HAP-1 (cell line): ENCODE data around the gene DOK1.
"Not testable (repeated sequence)": the region's sequence is repeated elsewhere in the genome, so short reads cannot be mapped to it uniquely, and the experiment has no call there.

Experiments used
- DNase-seq, 2 experiments: peaks; one replicate each; pipeline ENCODE4 v3.0.0-alpha.2; 2016 to 2020; ENCODE audit warnings: low spot score in 2 of 2
- H3K27me3 ChIP-seq: fragments of 250-450 bp; sonication (Bioruptor Pico); 2 replicates; pipeline ENCODE4 v1.5.1; 2020; ENCODE audit warnings: low read depth, mild to moderate bottlenecking, moderate library complexity
- H3K36me3 ChIP-seq: fragments of 250-450 bp; sonication (Bioruptor Pico); replicated peaks from 2 replicates; pipeline ENCODE4 v1.5.1; 2020; ENCODE audit warnings: mild to moderate bottlenecking
- H3K4me1 ChIP-seq: fragments of 250-450 bp; sonication (Bioruptor Pico); 2 replicates; pipeline ENCODE4 v1.5.1; 2020; ENCODE audit warnings: mild to moderate bottlenecking
- H3K4me3 ChIP-seq: fragments of 250-450 bp; sonication (Bioruptor Pico); 2 replicates; pipeline ENCODE4 v1.5.1; 2020; ENCODE audit warnings: mild to moderate bottlenecking, moderate library complexity
- H3K9me3 ChIP-seq: fragments of 250-450 bp; sonication (Bioruptor Pico); 2 replicates; pipeline ENCODE4 v1.5.1; 2020; ENCODE audit warnings: mild to moderate bottlenecking, moderate library complexity
- in situ Hi-C: fragments of 300-500 bp; cut with MboI; formaldehyde crosslinking; loops from 3 replicates; pipeline ENCODE4 v1.14.3; 2020; ENCODE audit warnings: low sequenced_read_pairs, inconsistent platforms, mixed read lengths

DOK1 gene

DNA sequence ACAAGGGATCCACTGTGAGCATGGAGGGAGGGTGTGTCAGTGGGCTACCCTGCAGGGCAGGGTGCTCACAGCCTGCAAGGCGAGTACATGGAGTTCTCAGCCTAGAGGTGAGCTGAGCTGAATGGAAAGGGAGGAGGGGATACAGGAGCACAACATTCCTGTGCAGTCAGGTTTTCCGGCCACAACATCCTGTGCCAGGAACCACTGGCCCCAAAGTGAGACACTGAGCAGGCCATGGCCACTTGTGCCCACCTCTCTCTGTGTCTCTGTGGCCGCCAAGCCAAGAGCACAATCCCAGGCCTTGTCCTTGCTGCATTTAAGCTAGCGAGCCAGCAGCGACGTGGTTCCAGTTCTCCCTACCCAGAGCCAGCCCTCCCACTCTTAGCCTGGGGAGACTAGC lies 6.1 kb downstream of the DOK1 start:
- Histone ChIP-seq H3K36me3 (0 out of 2 replicates have a peak, but pooled peaks cover 3% of the 10 kb centered on the region), H3K4me3 (no peak overlapping the region), H3K27me3 (peaks cover 9% of the 10 kb centered on the region; the same call in 1 of the 2 replicates), H3K4me1 (no peaks in the 10 kb centered on the region), H3K9me3 (no peaks in the 10 kb centered on the region)
- DNase-seq, result no peak
- in situ Hi-C loops, result no loop called here

DNA sequence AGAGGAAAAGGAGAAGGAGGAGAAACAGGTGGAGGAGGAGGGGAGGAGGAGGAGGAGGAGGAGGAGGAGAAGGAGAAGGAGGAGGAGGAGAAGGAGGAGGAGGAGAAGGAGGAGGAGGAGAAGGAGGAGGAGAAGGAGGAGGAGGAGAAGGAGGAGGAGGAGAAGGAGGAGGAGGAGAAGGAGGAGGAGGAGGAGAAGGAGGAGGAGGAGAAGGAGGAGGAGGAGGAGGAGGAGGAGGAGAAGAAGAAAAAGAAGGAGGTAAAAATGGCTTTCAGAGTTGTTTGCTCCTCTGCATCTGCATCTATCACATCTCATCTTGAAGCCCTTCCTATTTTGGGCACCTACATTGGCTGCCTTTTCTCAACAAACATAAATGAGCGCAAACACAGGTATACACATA lies 6.5 kb downstream of the DOK1 start:
- H3K9me3 ChIP-seq, H3K36me3 ChIP-seq, H3K4me1 ChIP-seq, DNase-seq, H3K27me3 ChIP-seq, H3K4me3 ChIP-seq, in situ Hi-C loops: not testable (repeated sequence)

DNA sequence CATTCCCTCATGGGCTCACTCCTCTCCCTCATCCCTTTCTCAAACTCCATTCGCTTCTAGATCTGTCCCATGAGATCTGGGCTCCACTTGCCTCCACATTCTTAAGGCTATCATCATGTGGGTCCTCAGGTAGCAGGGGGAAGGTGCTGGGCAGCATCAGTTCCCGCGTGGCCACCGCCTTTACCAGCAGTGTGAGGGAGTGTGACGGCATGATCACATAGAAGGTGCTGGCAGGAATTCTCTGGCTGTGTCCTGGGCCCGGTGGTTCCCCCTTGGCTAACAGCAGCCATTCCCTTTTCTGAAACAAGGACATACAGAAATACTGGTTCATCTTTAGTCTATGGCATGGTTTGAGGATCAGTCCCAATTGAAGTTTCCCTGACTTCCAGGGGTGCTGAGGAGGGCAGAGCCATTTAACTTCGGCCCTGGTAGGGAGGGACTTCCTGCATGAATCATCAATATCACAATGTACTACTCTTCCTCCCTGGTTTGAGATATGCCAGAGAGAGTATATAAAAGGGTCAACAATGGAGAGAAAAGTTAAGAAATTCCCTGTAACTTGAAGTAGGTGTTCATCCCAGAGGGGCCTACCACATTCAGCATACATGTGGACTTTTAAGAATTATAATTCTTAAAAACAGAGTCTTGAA lies 7.7 kb downstream of the DOK1 start:
- in situ Hi-C loops, result no loop called here
- DNase-seq, result no peak
- H3K36me3 ChIP-seq, result no peaks in the 10 kb centered on the region
- H3K27me3 ChIP-seq, result peaks cover 9% of the 10 kb centered on the region; the same call in 1 of the 2 replicates
- H3K4me1 ChIP-seq, result no peaks in the 10 kb centered on the region
- H3K9me3 ChIP-seq, result no peaks in the 10 kb centered on the region
- no peak overlapping the region for H3K4me3 ChIP-seq

DNA sequence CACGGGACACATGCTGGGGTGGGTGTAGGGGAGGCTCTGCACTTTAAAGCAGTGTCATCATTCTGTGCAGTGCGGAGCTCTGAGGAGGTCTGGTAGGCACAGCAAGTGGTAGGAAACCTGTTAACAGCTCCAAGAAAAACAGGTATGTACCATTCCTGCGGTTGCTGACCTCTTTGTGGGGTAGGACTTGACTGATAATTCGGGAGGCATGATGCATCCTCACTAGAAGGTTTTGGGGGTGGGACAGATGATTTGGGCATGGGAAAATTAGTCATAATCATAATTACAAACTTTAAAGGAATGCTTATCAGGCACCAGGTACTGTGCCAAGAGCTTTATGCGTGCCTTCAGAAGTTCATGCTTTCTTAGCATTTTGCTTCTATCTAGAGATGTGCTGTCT lies 9.7 kb downstream of the DOK1 start:
- H3K36me3 ChIP-seq, result no peaks in the 10 kb centered on the region
- no peak for DNase-seq
- no peak overlapping the region for H3K4me3 ChIP-seq
- in situ Hi-C loops, result no loop called here
- peaks cover 9% of the 10 kb centered on the region; the same call in 1 of the 2 replicates for H3K27me3 ChIP-seq
- H3K9me3 ChIP-seq, result no peaks in the 10 kb centered on the region
- no peaks in the 10 kb centered on the region for H3K4me1 ChIP-seq

DNA sequence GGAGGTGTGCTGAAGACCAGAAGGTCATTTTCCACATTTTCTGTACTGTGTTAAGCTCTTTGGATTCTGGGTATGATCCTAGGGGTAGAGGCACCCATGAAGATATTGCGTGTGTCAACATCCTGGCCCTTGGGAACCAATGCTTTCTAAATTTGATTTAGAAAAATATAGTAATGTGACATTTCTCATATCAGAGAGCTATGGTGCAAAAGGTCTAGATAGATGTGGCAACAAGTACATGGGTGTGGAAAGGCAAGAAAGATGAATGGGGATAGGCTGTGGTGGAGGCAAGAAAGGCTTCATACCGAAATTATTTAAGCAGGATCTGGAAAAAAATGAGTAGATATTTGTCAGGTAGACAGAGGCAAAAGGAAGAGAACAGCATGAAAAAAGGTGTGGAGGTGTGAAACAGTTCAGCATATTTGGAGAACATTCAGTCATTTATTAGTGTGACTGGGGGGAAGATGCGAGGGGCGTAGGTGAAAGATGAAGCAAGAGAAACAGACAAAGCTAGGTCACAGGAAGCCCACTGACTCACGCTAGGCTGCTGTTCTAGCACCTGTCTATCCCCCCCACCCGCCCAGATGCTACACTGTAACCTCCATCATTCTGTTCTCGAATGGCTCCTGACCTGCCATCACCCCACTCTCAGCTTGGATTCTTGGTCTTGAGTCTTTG lies 11.7 kb downstream of the DOK1 start:
- Histone ChIP-seq H3K27me3 (peaks cover 5% of the 10 kb centered on the region; the same call in 1 of the 2 replicates), H3K36me3 (no peaks in the 10 kb centered on the region), H3K4me1 (no peaks in the 10 kb centered on the region), H3K4me3 (no peak overlapping the region), H3K9me3 (no peaks in the 10 kb centered on the region)
- no peak for DNase-seq
- in situ Hi-C loops, result no loop called here

DNA sequence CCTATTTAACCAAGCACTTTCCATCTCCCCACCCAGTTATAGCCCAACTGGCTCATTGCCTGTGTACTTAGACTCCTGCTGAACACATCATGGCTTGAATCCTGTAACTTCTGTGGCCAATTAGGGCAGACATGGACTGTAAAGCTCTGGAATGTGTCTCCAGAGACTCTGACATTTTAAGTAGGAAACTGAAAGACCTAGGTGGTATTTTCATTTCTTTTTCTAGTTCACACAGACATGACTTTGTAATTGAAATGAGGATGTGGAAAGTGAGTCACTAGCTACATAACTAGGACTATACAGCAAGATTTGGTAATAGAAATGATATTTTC lies 12.2 kb downstream of the DOK1 start:
- no peak overlapping the region for H3K4me3 ChIP-seq
- no peaks in the 10 kb centered on the region for H3K4me1 ChIP-seq
- no peaks in the 10 kb centered on the region for H3K9me3 ChIP-seq
- DNase-seq, result no peak
- in situ Hi-C loops, result no loop called here
- no peaks in the 10 kb centered on the region; the same call in 1 of the 2 replicates for H3K27me3 ChIP-seq
- no peaks in the 10 kb centered on the region for H3K36me3 ChIP-seq

DNA sequence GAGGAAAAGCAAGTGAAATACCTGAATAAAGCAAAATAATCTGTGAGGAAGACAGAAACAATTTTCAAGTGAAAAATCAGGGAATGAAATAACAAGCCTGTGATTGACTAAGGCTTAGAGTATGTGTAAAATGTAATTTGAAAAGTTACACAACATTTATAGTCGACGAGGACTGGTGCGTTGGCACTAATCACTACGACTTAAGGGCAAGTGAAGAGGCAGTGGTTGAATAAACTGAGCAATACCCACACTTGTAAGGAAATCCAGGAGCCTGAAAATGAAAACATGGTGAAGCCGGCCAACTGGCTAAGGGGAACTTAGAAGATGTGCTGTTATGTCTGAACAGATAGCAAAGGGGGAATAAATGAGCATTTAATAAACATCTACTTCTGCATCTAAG lies 13.4 kb downstream of the DOK1 start:
- H3K9me3 ChIP-seq, result no peaks in the 10 kb centered on the region
- DNase-seq, result no peak
- in situ Hi-C loops, result no loop called here

DNA sequence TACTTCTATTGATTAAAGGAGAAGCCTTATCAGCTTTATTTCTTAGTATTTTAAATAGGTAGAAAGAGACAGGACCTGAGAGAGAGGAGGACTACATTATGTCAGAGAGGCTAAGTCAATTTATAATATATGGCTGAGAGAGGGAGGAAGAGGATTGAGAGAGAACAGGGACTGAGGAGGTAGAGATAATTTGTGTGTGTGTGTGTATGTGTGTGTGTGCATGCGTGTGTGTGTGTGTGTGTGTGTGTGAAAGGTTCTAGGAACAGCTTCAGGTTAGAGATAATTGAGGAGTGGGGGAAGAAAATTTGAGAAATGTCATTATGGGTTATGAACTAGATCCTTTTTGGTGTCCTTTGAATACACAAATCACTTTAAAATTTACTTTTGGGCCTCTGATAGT lies 15.2 kb downstream of the DOK1 start:
- no peaks in the 10 kb centered on the region for H3K27me3 ChIP-seq
- H3K4me3 ChIP-seq, result no peak overlapping the region
- no peaks in the 10 kb centered on the region for H3K9me3 ChIP-seq
- no peaks in the 10 kb centered on the region for H3K36me3 ChIP-seq
- no peaks in the 10 kb centered on the region for H3K4me1 ChIP-seq
- no peak for DNase-seq
- in situ Hi-C loops, result no loop called here

More for the DNA sequence above, 13.4 kb downstream of the DOK1 start:
- Histone ChIP-seq H3K27me3 (no peaks in the 10 kb centered on the region), H3K4me1 (no peaks in the 10 kb centered on the region), H3K4me3 (no peak overlapping the region), H3K36me3 (no peaks in the 10 kb centered on the region)

DNA sequence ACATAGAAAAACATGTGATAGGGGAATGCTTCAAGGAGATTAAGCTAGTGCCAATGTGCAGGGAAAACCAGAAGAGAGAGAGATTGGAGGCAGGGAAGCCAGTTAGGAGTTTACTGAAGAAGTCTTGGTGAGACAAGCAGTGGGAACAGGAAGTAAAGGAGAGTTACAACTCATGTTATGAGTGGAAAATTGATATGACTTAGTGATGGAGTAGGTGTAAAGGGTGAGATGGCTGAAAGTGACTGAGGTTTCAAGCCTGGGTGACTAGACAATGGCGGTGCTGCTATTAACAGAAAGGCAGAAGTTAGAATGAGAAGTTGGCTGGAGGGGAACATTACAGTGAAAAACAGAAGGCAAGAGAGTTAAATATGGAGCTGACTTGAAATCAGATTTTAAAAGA lies 16.5 kb downstream of the DOK1 start:
- in situ Hi-C loops, result no loop called here
- no peak for DNase-seq
- H3K9me3 ChIP-seq, result no peaks in the 10 kb centered on the region
- H3K4me3 ChIP-seq, result no peak overlapping the region
- no peaks in the 10 kb centered on the region for H3K4me1 ChIP-seq
- H3K27me3 ChIP-seq, result no peaks in the 10 kb centered on the region
- H3K36me3 ChIP-seq, result no peaks in the 10 kb centered on the region

DNA sequence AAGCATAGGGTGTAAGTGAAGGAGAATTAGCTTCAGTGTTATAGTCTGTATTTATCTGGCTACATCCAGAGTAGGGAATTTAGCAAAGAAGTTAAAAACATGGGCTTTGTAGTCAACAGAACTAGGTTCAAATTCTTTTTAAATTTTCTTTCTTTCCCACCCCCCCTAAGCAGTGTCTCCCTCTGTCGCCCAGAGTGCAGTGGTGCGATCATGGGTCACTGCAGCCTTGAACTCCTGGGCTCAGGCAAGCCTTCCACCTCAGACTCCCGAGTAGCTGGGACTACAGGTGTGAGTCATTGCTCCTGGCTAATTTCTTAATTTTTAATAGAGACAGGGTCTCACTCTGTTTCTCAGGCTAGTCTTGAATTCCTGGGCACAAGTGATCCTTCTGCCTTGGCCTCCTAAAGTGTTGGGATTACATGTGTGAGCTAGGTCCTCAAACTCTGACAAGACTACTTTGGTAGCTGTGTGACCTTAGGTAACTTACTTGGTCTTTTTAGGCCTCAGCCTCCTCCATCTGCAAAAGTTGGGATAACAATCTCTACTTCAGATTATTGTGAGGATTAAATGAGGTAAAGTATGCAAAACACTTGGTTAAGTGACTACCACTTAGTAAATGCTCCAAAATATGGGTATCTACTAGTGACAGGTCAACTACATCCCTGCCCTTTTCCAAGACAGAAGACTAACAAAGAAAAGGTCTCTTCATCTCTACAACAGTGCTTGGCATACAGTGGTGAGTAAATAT lies 17.8 kb downstream of the DOK1 start:
- in situ Hi-C loops, result no loop called here
- Histone ChIP-seq H3K27me3 (no peaks in the 10 kb centered on the region), H3K36me3 (no peaks in the 10 kb centered on the region), H3K4me3 (no peak overlapping the region), H3K9me3 (no peaks in the 10 kb centered on the region), H3K4me1 (no peaks in the 10 kb centered on the region)
- no peak for DNase-seq

DNA sequence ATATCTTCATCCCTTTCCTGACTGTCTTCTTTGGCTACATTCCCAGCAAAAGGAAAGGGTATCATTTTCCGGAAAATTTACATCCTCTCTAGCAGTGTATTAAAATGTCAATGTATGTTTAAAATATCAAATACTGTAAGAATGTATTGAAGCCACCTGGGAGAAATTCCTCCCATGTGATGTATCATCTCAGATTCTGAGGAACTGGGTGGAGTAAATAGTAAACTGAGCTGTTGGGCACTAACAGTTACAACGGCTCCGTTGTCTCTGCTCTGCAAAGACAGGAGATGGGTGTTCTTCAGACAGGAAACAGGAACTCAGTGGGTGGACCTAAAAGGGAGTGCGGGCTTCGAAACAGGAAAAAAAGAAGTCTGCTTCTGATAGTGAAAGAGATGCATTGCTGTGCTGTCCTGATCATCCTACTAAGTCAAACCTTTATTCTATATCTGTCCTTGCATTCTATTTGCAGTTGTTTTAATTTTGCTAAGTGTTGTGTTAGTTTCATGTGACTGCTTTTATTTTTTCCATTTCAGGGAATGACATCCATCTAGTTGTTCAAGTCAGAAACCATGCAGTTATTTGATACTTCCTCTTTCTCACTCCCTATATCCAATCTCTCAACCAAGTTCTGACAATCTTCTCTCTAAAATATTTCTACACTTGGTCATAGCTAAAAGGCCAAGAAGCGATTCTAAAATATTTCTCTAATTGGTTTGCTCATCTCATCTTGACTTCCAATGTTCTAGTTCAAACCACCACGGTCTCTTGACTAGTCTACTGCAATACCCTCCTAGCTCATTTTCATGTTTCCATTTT lies 19.4 kb downstream of the DOK1 start:
- Histone ChIP-seq H3K27me3 (no peaks in the 10 kb centered on the region), H3K9me3 (no peaks in the 10 kb centered on the region), H3K36me3 (no peaks in the 10 kb centered on the region), H3K4me1 (no peaks in the 10 kb centered on the region), H3K4me3 (no peak overlapping the region)
- no peak for DNase-seq
- in situ Hi-C loops, result no loop called here

DNA sequence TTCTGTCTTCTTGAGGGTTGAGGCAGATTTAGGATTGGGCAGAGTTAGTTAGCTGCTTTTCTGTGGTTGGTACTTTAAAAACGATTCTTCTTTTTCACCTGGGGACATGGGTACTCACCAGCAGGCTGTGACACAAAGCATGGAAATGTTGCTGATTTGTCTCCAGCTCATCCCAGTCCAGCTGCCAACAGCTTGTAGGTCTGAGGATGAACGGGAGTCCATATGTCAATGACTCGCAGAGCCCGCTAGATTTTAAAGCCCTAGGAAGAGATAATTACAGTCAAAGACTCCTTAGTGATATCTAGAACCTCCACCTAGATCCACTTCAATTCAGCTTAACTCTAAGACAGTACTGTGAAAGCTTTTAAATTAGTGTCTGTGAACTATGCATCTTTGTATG lies 20.8 kb downstream of the DOK1 start:
- no peak for DNase-seq
- no peaks in the 10 kb centered on the region for H3K4me1 ChIP-seq
- in situ Hi-C loops, result loop anchor here (5.0 kb wide), 1 partner anchor 88 kb away; no protein-coding TSS in a partner anchor

DNA sequence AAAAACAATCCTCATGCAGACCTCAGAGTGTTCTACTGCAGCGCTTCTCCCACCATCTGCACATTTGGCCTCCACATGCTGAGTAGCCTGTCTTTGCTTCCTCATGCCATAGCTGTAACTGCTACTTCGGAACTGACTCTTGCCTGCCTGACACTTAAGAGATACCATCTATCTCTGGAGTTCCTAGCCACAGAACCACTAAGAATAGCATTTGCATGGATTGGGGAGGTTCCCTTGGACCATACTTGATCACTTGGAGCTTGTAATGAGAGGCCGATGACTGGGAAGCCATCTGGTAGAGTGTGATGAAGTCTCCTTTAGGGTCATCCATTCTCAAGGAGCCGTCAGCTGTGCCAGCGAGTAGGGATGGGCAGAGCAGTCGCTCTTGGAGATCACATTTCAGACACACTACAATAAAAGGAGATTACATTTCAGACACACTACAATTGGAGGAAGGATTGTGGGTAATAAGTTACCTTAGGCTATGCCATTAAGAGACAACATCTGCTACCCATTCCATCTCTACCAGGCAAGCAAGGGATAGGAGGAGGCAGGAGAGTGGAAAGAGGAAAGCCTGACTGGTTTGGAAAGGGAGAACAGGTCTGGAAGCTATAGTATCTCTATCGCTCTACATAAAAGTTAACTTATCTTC lies 21.8 kb downstream of the DOK1 start:
- no peak overlapping the region for H3K4me3 ChIP-seq
- in situ Hi-C loops, result loop anchor here (5.0 kb wide), 1 partner anchor 89 kb away; no protein-coding TSS in a partner anchor
- no peak for DNase-seq
- no peaks in the 10 kb centered on the region for H3K9me3 ChIP-seq
- no peaks in the 10 kb centered on the region for H3K36me3 ChIP-seq
- no peaks in the 10 kb centered on the region for H3K4me1 ChIP-seq
- H3K27me3 ChIP-seq, result no peaks in the 10 kb centered on the region

More for the DNA sequence above, 20.8 kb downstream of the DOK1 start:
- Histone ChIP-seq H3K27me3 (no peaks in the 10 kb centered on the region), H3K36me3 (no peaks in the 10 kb centered on the region), H3K9me3 (no peaks in the 10 kb centered on the region), H3K4me3 (no peak overlapping the region)
